Smooth muscle cell (in vitro differentiated cells): ENCODE measurements around the gene SPG7. TPM values are rescaled to one million over a fixed set of nuclear protein-coding genes. Genes with fewer than 3 reads are reported as not detected.

Source experiments
- DNase-seq: peaks from one replicate; lab custom pipeline; 2025; ENCODE audit not compliant: unreplicated experiment; lab: John Stamatoyannopoulos, UW
- H2AFZ ChIP-seq: fragments of 200-600 bp; sonication (generic); 2 replicates; pipeline ENCODE4 v1.6.0; 2016; ENCODE audit warnings: antibody characterized with exemption, low read depth, mild to moderate bottlenecking
- H3F3A ChIP-seq: fragments of 200-600 bp; sonication (generic); 2 replicates; pipeline ENCODE4 v1.6.0; 2017; ENCODE audit warnings: antibody characterized with exemption, low read depth
- H3K27ac ChIP-seq: fragments of 200-600 bp; sonication (generic); 2 replicates; pipeline ENCODE4 v1.5.1; 2016; ENCODE audit warnings: low read depth, mild to moderate bottlenecking
- H3K27me3 ChIP-seq: fragments of 200-600 bp; sonication (generic); 2 replicates; pipeline ENCODE4 v1.6.1; 2016; ENCODE audit warnings: low read depth, mild to moderate bottlenecking
- H3K36me3 ChIP-seq: fragments of 200-600 bp; sonication (generic); 2 replicates; pipeline ENCODE4 v1.5.1; 2016; ENCODE audit warnings: low read depth
- H3K4me1 ChIP-seq: fragments of 200-600 bp; sonication (generic); 2 replicates; pipeline ENCODE4 v1.5.1; 2016; ENCODE audit warnings: low read depth
- H3K4me2 ChIP-seq: fragments of 200-600 bp; sonication (generic); 2 replicates; pipeline ENCODE4 v1.6.0; 2016; ENCODE audit warnings: mild to moderate bottlenecking
- H3K4me3 ChIP-seq: fragments of 200-600 bp; sonication (generic); 2 replicates; pipeline ENCODE4 v1.5.1; 2016; ENCODE audit warnings: mild to moderate bottlenecking
- H3K79me2 ChIP-seq: fragments of 200-600 bp; sonication (generic); 2 replicates; pipeline ENCODE4 v1.6.0; 2016; ENCODE audit warnings: low read depth, mild to moderate bottlenecking
- H3K9ac ChIP-seq: fragments of 200-600 bp; sonication (generic); 2 replicates; pipeline ENCODE4 v1.6.0; 2016; ENCODE audit warnings: low read depth
- H3K9me3 ChIP-seq: fragments of 200-600 bp; sonication (generic); replicated peaks from 2 replicates; pipeline ENCODE4 v1.5.1; 2016; ENCODE audit warnings: low read depth
- H4K20me1 ChIP-seq: fragments of 200-600 bp; sonication (generic); 2 replicates; pipeline ENCODE4 v1.6.0; 2016; ENCODE audit warnings: low read depth
- CTCF ChIP-seq: fragments of 200-600 bp; sonication (generic); IDR thresholded peaks from 2 replicates; pipeline ENCODE4 v1.5.1; 2017; ENCODE audit warnings: borderline replicate concordance, mild to moderate bottlenecking, antibody characterized with exemption; ENCODE audit not compliant: insufficient read depth, poor library complexity, severe bottlenecking
- WGBS: methylation state at CpG from one replicate; pipeline ENCODE4 v1.1.7; 2016; ENCODE audit warnings: low lambda C conversion rate; 5-methylcytosine and 5-hydroxymethylcytosine counted together
- polyA plus RNA-seq: library from polyadenylated mRNA; unstranded; fragments of >200 nt; fragmentation: Nextera tagmentation; extraction: Ambion mirVana; gene quantifications from 2 replicates; pipeline ENCODE4 v1.2.1, GENCODE V29; 2016
- total RNA-seq: library from RNA; depleted of rRNA; stranded (reverse); fragments of >200 nt; gene quantifications from 2 replicates; pipeline ENCODE4 v1.2.3, GENCODE V29; 2014

The SPG7 gene
- total and polyA plus RNA-seq, 2 experiments from 2014 or later = 49.3 to 61.4 TPM

GRCh38 chr16:89599902-89600301 is 91.7 kb downstream of the SPG7 start:
- Histone ChIP-seq H3K4me1 (peaks cover 8% of the 10 kb centered on the region), H3K27me3 (no peaks in the 10 kb centered on the region), H3K4me3 (no peak overlapping the region), H3K27ac (no peak overlapping the region), H3K9me3 (no peaks in the 10 kb centered on the region), H3K36me3 (no peaks in the 10 kb centered on the region), H3F3A (peaks cover 4% of the 10 kb centered on the region), H3K79me2 (no peaks in the 10 kb centered on the region), H4K20me1 (no peaks in the 10 kb centered on the region), H3K4me2 (no peak overlapping the region), H3K9ac (no peak overlapping the region), H2AFZ (no peak overlapping the region)
- TF ChIP-seq CTCF = no peak
- no peak for DNase-seq
- WGBS = 88% methylated on average over 10 of the region's 10 CpGs

- no peak for TF ChIP-seq CTCF
- no peak overlapping the region for H2AFZ ChIP-seq
- H3K4me2 ChIP-seq = no peak overlapping the region
- no peaks in the 10 kb centered on the region for H3K79me2 ChIP-seq
- H3K36me3 ChIP-seq = no peaks in the 10 kb centered on the region
- no peak for DNase-seq
- no peak overlapping the region for H3K27ac ChIP-seq
- H3K4me1 ChIP-seq = peaks cover 8% of the 10 kb centered on the region
- 92% methylated on average over 12 of the region's 12 CpGs for WGBS
- no peak overlapping the region for H3K9ac ChIP-seq
- H3K27me3 ChIP-seq = no peaks in the 10 kb centered on the region
- no peaks in the 10 kb centered on the region for H3K9me3 ChIP-seq
- peaks cover 4% of the 10 kb centered on the region for H3F3A ChIP-seq
- H4K20me1 ChIP-seq = no peaks in the 10 kb centered on the region
- no peak overlapping the region for H3K4me3 ChIP-seq
These were observed 92.2 kb downstream of the SPG7 start for GRCh38 chr16:89600427-89600826.

- 88% methylated on average over 8 of the region's 8 CpGs for whole genome bisulfite sequencing
These were observed 92.8 kb downstream of the SPG7 start for GRCh38 chr16:89600956-89601355.

More at GRCh38 chr16:89600956-89601355, 92.8 kb downstream of the SPG7 start:
- no peak overlapping the region for H3K4me2 ChIP-seq
- H3K4me3 ChIP-seq = no peak overlapping the region
- H3K4me1 ChIP-seq = peaks cover 8% of the 10 kb centered on the region
- no peak for TF ChIP-seq CTCF
- H3K36me3 ChIP-seq = no peaks in the 10 kb centered on the region
- H2AFZ ChIP-seq = no peak overlapping the region
- H3K79me2 ChIP-seq = no peaks in the 10 kb centered on the region
- no peaks in the 10 kb centered on the region for H3K9me3 ChIP-seq
- H3K27ac ChIP-seq = no peak overlapping the region
- no peak overlapping the region for H3K9ac ChIP-seq
- DNase-seq = no peak
- no peaks in the 10 kb centered on the region for H3K27me3 ChIP-seq
- H4K20me1 ChIP-seq = no peaks in the 10 kb centered on the region
- H3F3A ChIP-seq = peaks cover 4% of the 10 kb centered on the region
